Neural progenitor cell (in vitro differentiated cells): Measurements from ENCODE around the gene MED26.

ENCODE experiments used
- CTCF ChIP-seq: fragments of 200-600 bp; sonication (generic); IDR thresholded peaks from 2 replicates; pipeline ENCODE4 v1.5.1; 2017; ENCODE audit warnings: antibody characterized with exemption, mild to moderate bottlenecking
- EZH2 ChIP-seq: fragments of 200-600 bp; sonication (generic); IDR thresholded peaks from 2 replicates; pipeline ENCODE4 v1.6.1; 2017; ENCODE audit warnings: antibody characterized with exemption, mild to moderate bottlenecking, moderate library complexity
- EZH2phosphoT487 ChIP-seq: fragments of 200-600 bp; sonication (generic); IDR thresholded peaks from 2 replicates; pipeline ENCODE4 v1.6.1; 2017; ENCODE audit warnings: antibody characterized with exemption

GRCh38 chr19:16582486-16583261 lies 45.3 kb downstream of the MED26 start:
- no peak for TF ChIP-seq CTCF
- no peak for TF ChIP-seq EZH2
- no peak for TF ChIP-seq EZH2phosphoT487
